BLaER1 treated with 17β-estradiol and CSF1 and Interleukin-3, amounts not matched to agents 10 nM and 100 nM (cell line): ENCODE results near the gene CDH24.

ENCODE experiments used
- H3K27ac ChIP-seq, 11 experiments: shearing (Covaris generic); formaldehyde crosslinking; 2 replicates each; pipeline ENCODE4 v1.8.1; 2022
- H3K27me3 ChIP-seq, 11 experiments: shearing (Covaris generic); formaldehyde crosslinking; 2 replicates each; pipeline ENCODE4 v1.8.1; 2022
- H3K36me3 ChIP-seq, 11 experiments: shearing (Covaris generic); formaldehyde crosslinking; 2 replicates each; pipeline ENCODE4 v1.8.1; 2022
- H3K4me1 ChIP-seq, 10 experiments: shearing (Covaris generic); formaldehyde crosslinking; 2 replicates each; pipeline ENCODE4 v1.8.1; 2022
- H3K4me2 ChIP-seq, 11 experiments: shearing (Covaris generic); formaldehyde crosslinking; 2 replicates each; pipeline ENCODE4 v1.8.1; 2022
- H3K4me3 ChIP-seq, 10 experiments: shearing (Covaris generic); formaldehyde crosslinking; 2 replicates each; pipeline ENCODE4 v1.8.1; 2022
- H3K9ac ChIP-seq, 11 experiments: shearing (Covaris generic); formaldehyde crosslinking; 2 replicates each; pipeline ENCODE4 v1.8.1; 2022
- H3K9me3 ChIP-seq, 11 experiments: shearing (Covaris generic); formaldehyde crosslinking; replicated peaks in 1 of 11; 2 replicates each; pipeline ENCODE4 v1.8.1; 2022
- H4K20me1 ChIP-seq, 11 experiments: shearing (Covaris generic); formaldehyde crosslinking; 2 replicates each; pipeline ENCODE4 v1.8.1; 2022
- Cebpa-rat ChIP-seq, 11 experiments: shearing (Covaris generic); IDR thresholded peaks; 2 replicates each; pipeline ENCODE4 v1.8.1; 2022

The CDH24 gene

DNA sequence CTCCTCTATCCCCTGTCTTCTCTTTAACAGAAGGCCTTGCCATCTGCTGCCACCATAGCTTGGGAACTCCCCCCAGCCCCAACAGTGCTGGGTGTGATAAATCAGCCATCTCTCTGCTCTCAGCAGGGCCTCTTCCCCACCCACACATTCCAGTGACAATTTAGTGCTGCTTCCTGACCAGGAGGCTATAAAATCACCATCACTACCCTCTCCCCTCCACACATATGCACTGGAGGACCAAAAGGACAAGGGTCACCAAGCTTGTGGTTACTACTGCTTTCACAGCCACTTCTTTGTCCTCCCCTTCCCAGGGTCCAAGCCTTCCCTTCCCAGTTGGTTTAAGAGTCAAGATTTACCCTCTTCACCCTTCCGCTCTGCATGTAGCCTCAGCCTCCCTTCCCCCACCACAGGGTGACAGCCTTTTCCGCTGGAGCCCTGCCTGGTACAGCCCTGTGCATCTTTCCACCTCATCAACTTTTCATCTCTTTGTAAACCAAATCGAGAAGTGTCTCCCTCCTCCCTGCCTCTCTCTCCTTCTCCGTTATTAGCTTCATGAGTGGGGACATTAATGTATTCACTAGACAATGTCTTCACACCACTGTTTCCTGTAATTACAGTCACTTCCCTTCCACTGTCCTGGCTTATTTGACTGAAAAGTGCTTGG lies 32.0 kb downstream of the CDH24 start:
- H3K4me3 ChIP-seq, result no peak overlapping the region
- peaks cover 0 to 59% (median 36%) of the 10 kb centered on the region in 11 experiments; a peak in 16 of 22 replicates for H4K20me1 ChIP-seq
- H3K9me3 ChIP-seq, result no peaks in the 10 kb centered on the region
- no peak for TF ChIP-seq Cebpa-rat (IDR thresholded peaks at IDR 0.05)
- H3K4me1 ChIP-seq, result peaks cover 13 to 43% (median 22%) of the 10 kb centered on the region in 10 experiments
- H3K27me3 ChIP-seq, result no peaks in the 10 kb centered on the region
- peaks cover 62 to 96% (median 85%) of the 10 kb centered on the region in 11 experiments for H3K36me3 ChIP-seq
- peak overlapping the region in 1 of 11 experiments; percentile 19; a peak in 2 of 22 replicates for H3K9ac ChIP-seq
- H3K4me2 ChIP-seq, result peak overlapping the region in 4 of 11 experiments; percentile 11 to 42 (median 36); a peak in 6 of 22 replicates
- no peak overlapping the region for H3K27ac ChIP-seq

DNA sequence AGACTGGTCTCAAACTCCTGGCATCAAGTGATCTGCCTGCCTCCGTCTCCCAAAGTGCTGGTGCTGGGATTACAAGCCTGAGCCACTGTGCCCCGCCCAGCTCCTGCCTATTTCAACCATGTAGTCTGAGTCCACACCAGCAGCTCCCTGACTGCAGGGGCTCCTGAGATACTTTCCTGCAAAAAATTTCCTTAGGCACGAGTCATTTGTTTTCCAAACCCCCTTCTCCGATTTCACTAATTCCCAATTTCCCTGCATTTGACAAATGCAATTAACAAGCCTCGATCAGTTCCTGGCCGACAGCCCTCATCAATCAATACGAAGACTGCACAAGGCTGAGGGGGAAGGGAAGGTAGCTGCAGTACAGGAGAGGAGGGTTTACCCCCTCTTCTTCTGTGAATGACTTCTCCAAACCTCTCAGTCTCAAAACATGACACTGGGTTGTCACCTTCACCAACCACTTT lies 32.7 kb downstream of the CDH24 start:
- peaks cover 62 to 93% (median 83%) of the 10 kb centered on the region in 11 experiments for H3K36me3 ChIP-seq
- H3K4me3 ChIP-seq, result no peak overlapping the region
- no peak overlapping the region for H3K27ac ChIP-seq
- H3K9ac ChIP-seq, result no peak overlapping the region; a peak in 1 of 22 replicates
- H3K9me3 ChIP-seq, result no peaks in the 10 kb centered on the region
- no peak for TF ChIP-seq Cebpa-rat (IDR thresholded peaks at IDR 0.05)
- H3K4me1 ChIP-seq, result peaks cover 13 to 40% (median 22%) of the 10 kb centered on the region in 10 experiments
- H3K4me2 ChIP-seq, result peak overlapping the region in 1 of 11 experiments; percentile 42; a peak in 1 of 22 replicates
- no peaks in the 10 kb centered on the region for H3K27me3 ChIP-seq
- peaks cover 0 to 57% (median 36%) of the 10 kb centered on the region in 11 experiments; a peak in 16 of 22 replicates for H4K20me1 ChIP-seq

DNA sequence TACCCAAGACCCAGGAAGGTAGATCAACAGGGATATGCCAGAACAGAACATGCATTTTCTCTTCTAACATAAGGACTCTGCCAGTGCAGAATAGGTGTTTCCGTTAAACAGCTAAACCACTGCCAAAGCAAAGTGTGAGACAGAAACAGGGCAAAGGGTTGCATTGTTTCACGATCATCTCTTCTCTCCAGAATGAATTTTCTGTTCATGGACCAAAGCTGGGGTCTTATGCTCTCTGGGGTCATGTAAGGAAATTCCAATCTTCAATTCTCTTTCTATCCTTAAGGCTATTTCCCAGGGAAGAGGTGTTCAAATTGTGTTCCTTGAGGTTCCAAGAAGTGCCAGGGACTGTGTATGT lies 33.5 kb downstream of the CDH24 start:
- H3K36me3 ChIP-seq, result peaks cover 54 to 84% (median 75%) of the 10 kb centered on the region in 11 experiments
- H3K4me1 ChIP-seq, result peaks cover 4 to 32% (median 13%) of the 10 kb centered on the region in 10 experiments
- TF ChIP-seq Cebpa-rat (IDR thresholded peaks at IDR 0.05), result no peak
- no peaks in the 10 kb centered on the region for H3K27me3 ChIP-seq
- no peak overlapping the region for H3K27ac ChIP-seq
- H3K9me3 ChIP-seq, result no peaks in the 10 kb centered on the region
- H3K9ac ChIP-seq, result 0 out of 22 replicates have a peak overlapping the region, but pooled peaks of 1 of the 11 experiments have one; percentile 10
- no peak overlapping the region for H3K4me3 ChIP-seq
- no peak overlapping the region for H3K4me2 ChIP-seq
- H4K20me1 ChIP-seq, result peaks cover 0 to 49% (median 30%) of the 10 kb centered on the region in 11 experiments; a peak in 16 of 22 replicates

DNA sequence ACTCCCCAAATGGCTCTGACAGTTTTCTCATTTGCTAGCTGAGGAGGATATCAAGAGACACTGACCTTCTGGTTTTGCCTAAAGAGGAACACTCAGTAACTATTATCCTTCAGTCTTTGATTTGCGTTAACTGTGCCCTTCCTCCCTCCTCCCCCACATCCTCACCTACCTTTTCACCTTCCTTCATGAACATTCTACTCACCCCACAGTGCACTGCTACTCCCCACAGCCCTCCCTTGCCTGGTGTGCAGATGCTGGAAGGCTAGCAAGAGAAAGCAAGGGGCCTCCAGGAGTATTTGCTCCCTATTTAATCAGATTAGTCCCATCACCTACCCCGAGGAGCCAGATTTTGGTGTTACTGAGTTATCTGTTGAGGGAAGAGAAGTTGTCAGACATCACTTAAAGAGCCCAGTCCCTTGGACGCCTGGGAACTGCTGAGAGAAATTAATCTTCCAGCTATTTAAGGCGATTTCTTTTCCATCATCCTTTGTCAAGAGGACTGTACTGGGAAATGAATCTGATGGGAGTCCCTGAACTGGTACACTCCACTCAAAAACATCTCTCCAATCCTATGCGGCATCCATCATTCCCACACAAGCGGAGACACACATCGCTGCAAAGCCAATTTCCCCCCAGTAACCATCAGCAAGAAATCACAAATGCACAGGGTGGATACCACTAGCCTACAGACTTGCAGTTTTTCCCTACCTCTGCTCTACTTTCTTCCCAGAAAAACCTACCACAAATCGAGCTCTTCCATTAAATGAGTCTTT lies 34.1 kb downstream of the CDH24 start:
- Histone ChIP-seq H3K9me3 (no peaks in the 10 kb centered on the region), H3K27me3 (no peaks in the 10 kb centered on the region), H3K4me2 (no peak overlapping the region), H3K4me3 (no peak overlapping the region), H3K9ac (0 out of 22 replicates have a peak overlapping the region, but pooled peaks of 2 of the 11 experiments have one; percentile 10 to 16), H3K36me3 (peaks cover 48 to 79% (median 70%) of the 10 kb centered on the region in 11 experiments), H3K4me1 (peaks cover 0 to 26% (median 9%) of the 10 kb centered on the region in 10 experiments; a peak in 13 of 20 replicates), H3K27ac (no peak overlapping the region), H4K20me1 (peaks cover 0 to 44% (median 25%) of the 10 kb centered on the region in 11 experiments; a peak in 16 of 22 replicates)
- no peak for TF ChIP-seq Cebpa-rat (IDR thresholded peaks at IDR 0.05)

DNA sequence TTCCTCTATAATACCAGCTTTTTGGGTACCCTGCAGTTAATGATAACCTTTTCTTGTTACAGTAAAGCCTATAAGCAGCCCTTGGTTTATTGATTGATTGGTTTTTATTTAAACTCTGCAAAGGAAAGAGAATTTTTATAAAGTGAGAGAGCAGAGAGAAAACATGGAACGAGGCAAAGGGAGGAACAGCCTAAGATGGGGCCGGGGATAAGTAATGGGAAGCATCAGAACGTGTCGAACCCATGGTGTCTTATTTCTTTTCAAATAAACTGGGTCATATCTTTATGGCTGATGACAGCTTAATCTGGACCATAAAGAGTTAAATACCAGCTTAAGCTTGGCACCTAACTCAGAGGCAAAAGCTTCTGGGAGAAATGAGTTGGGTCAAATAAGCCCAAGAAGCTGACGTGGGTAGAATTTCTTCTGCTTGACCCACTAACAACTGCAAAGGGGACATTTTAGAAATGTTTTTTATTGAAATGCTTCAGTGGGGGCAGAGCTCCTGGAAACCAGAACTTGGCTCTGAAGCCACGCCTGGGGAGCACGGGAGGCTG lies 35.4 kb downstream of the CDH24 start:
- no peak for TF ChIP-seq Cebpa-rat (IDR thresholded peaks at IDR 0.05)
- Histone ChIP-seq H3K27ac (no peak overlapping the region), H3K9ac (no peak overlapping the region), H3K9me3 (no peaks in the 10 kb centered on the region), H3K4me2 (no peak overlapping the region), H3K4me1 (peaks cover 0 to 20% (median 7%) of the 10 kb centered on the region in 10 experiments; a peak in 10 of 20 replicates), H3K27me3 (no peaks in the 10 kb centered on the region), H3K4me3 (no peak overlapping the region), H3K36me3 (peaks cover 38 to 66% (median 57%) of the 10 kb centered on the region in 11 experiments), H4K20me1 (peaks cover 0 to 35% (median 21%) of the 10 kb centered on the region in 11 experiments; a peak in 13 of 22 replicates)

DNA sequence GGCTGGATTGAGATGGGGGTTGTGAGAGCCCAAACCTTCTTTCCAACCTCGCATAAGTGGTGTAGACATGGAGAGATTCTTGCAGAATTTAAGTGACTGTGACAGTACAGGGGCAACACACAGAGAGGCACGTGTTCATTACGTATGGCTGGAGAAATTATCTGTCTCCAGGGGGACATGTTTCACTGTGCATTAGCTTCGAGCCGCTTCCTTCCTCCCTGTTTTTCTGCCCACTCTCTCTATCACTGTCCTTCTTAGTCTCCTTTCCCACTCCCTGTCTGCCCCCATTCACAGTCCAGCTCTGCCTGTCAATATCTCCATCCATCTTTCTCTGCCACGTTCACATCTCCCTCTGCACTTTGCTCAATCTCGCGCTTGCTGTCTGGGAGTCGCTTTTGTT lies 35.9 kb downstream of the CDH24 start:
- Histone ChIP-seq H3K9me3 (no peaks in the 10 kb centered on the region), H3K9ac (no peak overlapping the region), H3K4me2 (no peak overlapping the region), H3K27me3 (no peaks in the 10 kb centered on the region), H4K20me1 (peaks cover 0 to 35% (median 21%) of the 10 kb centered on the region in 11 experiments; a peak in 13 of 22 replicates), H3K27ac (no peak overlapping the region), H3K4me3 (no peak overlapping the region), H3K4me1 (peaks cover 0 to 18% (median 7%) of the 10 kb centered on the region in 10 experiments; a peak in 10 of 20 replicates), H3K36me3 (peaks cover 33 to 61% (median 52%) of the 10 kb centered on the region in 11 experiments)
- no peak for TF ChIP-seq Cebpa-rat (IDR thresholded peaks at IDR 0.05)

DNA sequence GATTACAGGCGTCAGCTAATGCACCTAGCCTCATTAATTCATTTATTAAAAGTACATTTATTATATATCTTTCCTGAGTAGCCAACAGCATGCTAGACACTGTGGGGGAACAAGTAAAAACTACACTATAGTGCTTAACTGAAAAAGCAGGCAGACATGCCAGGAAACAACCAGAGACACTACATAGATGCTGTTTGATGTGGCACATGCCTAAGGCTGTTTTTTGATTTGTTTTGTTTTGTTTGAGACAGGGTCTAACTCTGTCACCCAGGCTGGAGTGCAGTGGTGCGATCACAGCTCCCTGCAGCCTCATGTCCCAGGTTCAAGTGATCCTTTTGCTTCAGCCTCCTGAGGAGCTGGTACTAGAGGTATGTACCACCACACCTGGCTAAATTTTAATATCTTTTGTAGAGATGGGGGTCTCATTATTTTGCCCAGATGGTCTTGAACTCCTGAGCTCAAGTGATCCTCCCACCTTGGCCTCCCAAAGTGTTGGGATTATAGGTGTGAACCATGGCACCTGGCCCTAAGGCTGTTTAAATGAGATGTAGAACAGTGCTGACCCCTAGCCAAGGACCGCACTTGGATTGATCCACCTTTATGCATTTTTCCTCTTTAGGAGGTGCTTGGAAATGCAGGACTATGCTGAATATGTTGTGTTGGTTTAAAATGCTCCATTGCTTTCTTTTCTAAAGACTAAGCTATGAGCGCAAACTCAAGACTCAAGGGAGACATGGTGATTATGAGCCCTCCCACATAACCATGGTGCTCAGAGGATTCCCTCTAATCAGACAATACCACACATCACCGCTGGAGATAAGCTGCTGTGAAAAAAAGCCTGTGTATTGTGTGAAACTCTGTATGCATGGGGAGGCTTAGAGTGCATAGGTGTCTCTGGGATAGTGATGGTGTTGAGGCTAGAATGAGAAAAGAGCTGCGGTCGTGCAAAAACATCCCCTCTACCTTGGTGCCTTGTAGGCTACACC lies 36.9 kb downstream of the CDH24 start:
- H3K4me3 ChIP-seq, result no peak overlapping the region
- no peak overlapping the region for H3K27ac ChIP-seq
- TF ChIP-seq Cebpa-rat (IDR thresholded peaks at IDR 0.05), result no peak
- H3K9me3 ChIP-seq, result no peaks in the 10 kb centered on the region
- H3K4me1 ChIP-seq, result peaks cover 0 to 8% (median 2%) of the 10 kb centered on the region in 10 experiments; a peak in 9 of 20 replicates
- no peak overlapping the region for H3K9ac ChIP-seq
- H3K36me3 ChIP-seq, result peaks cover 23 to 51% (median 42%) of the 10 kb centered on the region in 11 experiments
- no peaks in the 10 kb centered on the region for H3K27me3 ChIP-seq
- H3K4me2 ChIP-seq, result no peak overlapping the region
- H4K20me1 ChIP-seq, result peaks cover 0 to 25% (median 12%) of the 10 kb centered on the region in 11 experiments; a peak in 11 of 22 replicates

DNA sequence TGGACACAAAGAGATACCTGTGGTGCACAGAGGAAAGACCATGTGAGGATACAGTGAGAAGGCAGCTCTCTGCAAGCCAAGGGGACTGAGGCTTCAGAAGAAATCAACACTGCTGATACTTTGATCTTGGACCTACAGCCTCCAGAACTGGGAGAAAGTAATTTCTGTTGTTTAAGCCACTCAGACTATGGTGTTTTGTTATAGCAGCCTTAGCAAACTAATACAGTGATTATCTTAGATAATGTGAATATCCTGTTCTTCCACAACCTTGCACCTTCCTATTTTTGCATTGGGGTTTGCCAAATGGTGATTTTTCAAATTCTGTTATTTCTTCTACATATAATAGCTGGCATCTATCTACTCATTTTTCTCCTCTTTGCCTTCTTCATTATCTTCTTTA lies 39.2 kb downstream of the CDH24 start:
- H3K27me3 ChIP-seq, result no peaks in the 10 kb centered on the region
- H3K9me3 ChIP-seq, result no peaks in the 10 kb centered on the region
- no peak overlapping the region for H3K4me2 ChIP-seq
- no peak for TF ChIP-seq Cebpa-rat (IDR thresholded peaks at IDR 0.05)
- peaks cover under 1 to 28% (median 19%) of the 10 kb centered on the region in 11 experiments; a peak in 17 of 22 replicates for H3K36me3 ChIP-seq
- no peak overlapping the region for H3K9ac ChIP-seq
- H3K4me3 ChIP-seq, result no peak overlapping the region
- no peak overlapping the region for H3K27ac ChIP-seq
- peaks cover 0 to 5% (median 0%) of the 10 kb centered on the region in 11 experiments; a peak in 4 of 22 replicates for H4K20me1 ChIP-seq
- no peaks in the 10 kb centered on the region for H3K4me1 ChIP-seq
